ENCODE results near the gene EIF4A3. TPM values are rescaled to one million over a fixed set of nuclear protein-coding genes. Genes with fewer than 3 reads are reported as not detected.

The EIF4A3 gene
- polyA plus RNA-seq, 1 donor (not counting 4 experiments of a cell fraction or from before 2014, with no cell fraction given) = 143 TPM

- Histone ChIP-seq H3K9me1 (ENCODE audit: control insufficient read depth, extremely low read depth, insufficient read depth, low read length) (no peaks in the 10 kb centered on the region), H3K36me3 (ENCODE audit: control insufficient read depth in 2 of 2, extremely low read depth in 1 of 2, insufficient read depth in 2 of 2, low read length in 2 of 2) (no peaks in the 10 kb centered on the region), H3K27ac (ENCODE audit: control insufficient read depth, insufficient read depth, low read length) (no peak overlapping the region), H3K4me1 (ENCODE audit: control insufficient read depth, extremely low read depth, insufficient read depth, low read length) (peaks cover 14% of the 10 kb centered on the region), H3K4me3 (ENCODE audit: control insufficient read depth in 2 of 3, extremely low read depth in 1 of 3, insufficient read depth in 2 of 3, low read depth in 1 of 3, low read length in 3 of 3) (no peak overlapping the region), H3K4me2 (ENCODE audit: control insufficient read depth, extremely low read depth, insufficient read depth, low read depth, low read length) (no peak overlapping the region), H4K20me1 (ENCODE audit: control insufficient read depth, extremely low read depth, insufficient read depth, low read length) (no peaks in the 10 kb centered on the region), H3K79me2 (ENCODE audit: control insufficient read depth, insufficient read depth, low read length) (no peaks in the 10 kb centered on the region), H3K27me3 (ENCODE audit: control insufficient read depth, extremely low read depth, insufficient read depth, low read length) (peaks cover 5% of the 10 kb centered on the region), H3K9me3 (ENCODE audit: control insufficient read depth, low read depth, low read length) (no peaks in the 10 kb centered on the region), H3K9ac (ENCODE audit: control insufficient read depth, extremely low read depth, insufficient read depth, low read length) (no peak overlapping the region), H2AFZ (ENCODE audit: control insufficient read depth, low read length) (no peak overlapping the region)
- no peak for TF ChIP-seq EZH2 (IDR thresholded peaks at IDR 0.05; ENCODE audit: low read length)
- TF ChIP-seq CTCF (optimal IDR thresholded peaks at IDR 0.05 in 1 of 3, IDR thresholded peaks at IDR 0.05 in 1 of 3, conservative IDR thresholded peaks at IDR 0.05 in 1 of 3; ENCODE audit: extremely low read depth in 1 of 3, insufficient read depth in 2 of 3, low read length in 3 of 3) = peak; percentile 61 to 67 (median 63)
- no peak for DNase-seq (ENCODE audit: low read depth, low spot score)
- dilution Hi-C loops (cut with MboI; ENCODE audit: extremely low pct_ligation_motif_present, low sequenced_read_pairs) = no loop called here
- no peak for FAIRE-seq
These were observed 49.0 kb upstream of the EIF4A3 start for GRCh38 chr17:80195671-80196529.

- H3K36me3 ChIP-seq (ENCODE audit: control insufficient read depth in 2 of 2, extremely low read depth in 1 of 2, insufficient read depth in 2 of 2, low read length in 2 of 2) = no peaks in the 10 kb centered on the region
- no peak for FAIRE-seq
These were observed 48.2 kb upstream of the EIF4A3 start for GRCh38 chr17:80195141-80195540.

More at GRCh38 chr17:80195141-80195540, 48.2 kb upstream of the EIF4A3 start:
- Histone ChIP-seq H3K27me3 (ENCODE audit: control insufficient read depth, extremely low read depth, insufficient read depth, low read length) (peaks cover 5% of the 10 kb centered on the region), H2AFZ (ENCODE audit: control insufficient read depth, low read length) (no peak overlapping the region), H3K4me2 (ENCODE audit: control insufficient read depth, extremely low read depth, insufficient read depth, low read depth, low read length) (no peak overlapping the region), H3K9me3 (ENCODE audit: control insufficient read depth, low read depth, low read length) (no peaks in the 10 kb centered on the region), H3K4me3 (ENCODE audit: control insufficient read depth in 2 of 3, extremely low read depth in 1 of 3, insufficient read depth in 2 of 3, low read depth in 1 of 3, low read length in 3 of 3) (no peak overlapping the region), H3K9me1 (ENCODE audit: control insufficient read depth, extremely low read depth, insufficient read depth, low read length) (no peaks in the 10 kb centered on the region), H3K9ac (ENCODE audit: control insufficient read depth, extremely low read depth, insufficient read depth, low read length) (no peak overlapping the region), H3K27ac (ENCODE audit: control insufficient read depth, insufficient read depth, low read length) (no peak overlapping the region), H3K4me1 (ENCODE audit: control insufficient read depth, extremely low read depth, insufficient read depth, low read length) (peaks cover 14% of the 10 kb centered on the region), H3K79me2 (ENCODE audit: control insufficient read depth, insufficient read depth, low read length) (no peaks in the 10 kb centered on the region), H4K20me1 (ENCODE audit: control insufficient read depth, extremely low read depth, insufficient read depth, low read length) (no peaks in the 10 kb centered on the region)
- TF ChIP-seq EZH2 (IDR thresholded peaks at IDR 0.05; ENCODE audit: low read length) = no peak
- TF ChIP-seq CTCF (optimal IDR thresholded peaks at IDR 0.05 in 1 of 3, IDR thresholded peaks at IDR 0.05 in 1 of 3, conservative IDR thresholded peaks at IDR 0.05 in 1 of 3; ENCODE audit: extremely low read depth in 1 of 3, insufficient read depth in 2 of 3, low read length in 3 of 3) = no peak
- dilution Hi-C loops (cut with MboI; ENCODE audit: extremely low pct_ligation_motif_present, low sequenced_read_pairs) = no loop called here
- DNase-seq (ENCODE audit: low read depth, low spot score) = no peak

Data from keratinocyte (primary cell).